ENCODE measurements around the gene ENSA. TPM values are rescaled to one million over a fixed set of nuclear protein-coding genes. Genes with fewer than 3 reads are reported as not detected.
"Not testable (repeated sequence)": the region's sequence is repeated elsewhere in the genome, so short reads cannot be mapped to it uniquely, and the experiment has no call there.

Gene ENSA
- total RNA-seq, 4 donors from 2014 or later: 122 to 224 (median 130) TPM

DNA sequence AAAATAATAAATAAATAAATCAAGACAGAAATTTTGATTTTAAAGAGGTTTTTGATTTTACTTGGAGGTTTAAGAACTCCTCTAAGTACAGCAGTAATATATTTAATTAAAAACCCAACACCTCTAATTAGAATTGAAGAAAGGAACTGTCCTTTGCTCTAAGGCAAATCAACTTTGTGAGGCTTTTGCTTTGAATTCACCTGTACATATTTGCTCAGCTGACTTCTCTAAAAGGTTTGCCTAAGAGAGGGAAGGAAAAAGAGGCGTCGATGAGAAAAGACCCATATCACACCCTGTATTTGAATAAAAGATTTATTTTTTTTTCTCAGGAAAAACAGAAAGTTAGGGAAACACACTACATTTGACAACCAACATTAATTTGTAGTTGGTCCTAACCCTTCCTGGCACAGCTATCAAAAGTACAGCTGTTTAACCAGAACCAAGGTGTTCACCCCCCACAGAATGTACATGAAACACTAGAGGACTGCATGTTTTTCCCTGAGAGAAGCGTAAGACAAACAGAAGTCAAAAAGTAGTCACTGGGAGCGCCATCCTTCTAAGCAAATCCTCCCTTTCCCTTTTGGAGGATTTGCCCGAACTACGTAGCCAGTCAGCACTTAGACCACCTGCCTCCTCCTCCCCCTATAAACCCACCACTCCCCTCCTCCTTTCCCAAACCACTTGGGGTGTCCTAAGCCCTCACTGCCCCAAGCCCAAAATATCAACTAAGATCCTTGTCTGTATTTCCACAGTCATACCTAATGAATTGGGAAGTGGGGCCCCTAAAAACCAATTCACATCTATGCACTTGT lies 54.9 kb downstream of the ENSA start:
- Histone ChIP-seq H3K36me3 (no peaks in the 10 kb centered on the region), H3K4me1 (peaks cover 17 to 22% of the 10 kb centered on the region in 2 donors), H3K4me3 (peak overlapping the region; percentile 23 to 99), H3K27ac (peak overlapping the region; percentile 99), H3K9me3 (no peaks in the 10 kb centered on the region), H3K27me3 (no peaks in the 10 kb centered on the region)
- no peak for DNase-seq
- TF ChIP-seq POLR2A (IDR thresholded peaks at IDR 0.05): no peak
- TF ChIP-seq, protein P1, sequence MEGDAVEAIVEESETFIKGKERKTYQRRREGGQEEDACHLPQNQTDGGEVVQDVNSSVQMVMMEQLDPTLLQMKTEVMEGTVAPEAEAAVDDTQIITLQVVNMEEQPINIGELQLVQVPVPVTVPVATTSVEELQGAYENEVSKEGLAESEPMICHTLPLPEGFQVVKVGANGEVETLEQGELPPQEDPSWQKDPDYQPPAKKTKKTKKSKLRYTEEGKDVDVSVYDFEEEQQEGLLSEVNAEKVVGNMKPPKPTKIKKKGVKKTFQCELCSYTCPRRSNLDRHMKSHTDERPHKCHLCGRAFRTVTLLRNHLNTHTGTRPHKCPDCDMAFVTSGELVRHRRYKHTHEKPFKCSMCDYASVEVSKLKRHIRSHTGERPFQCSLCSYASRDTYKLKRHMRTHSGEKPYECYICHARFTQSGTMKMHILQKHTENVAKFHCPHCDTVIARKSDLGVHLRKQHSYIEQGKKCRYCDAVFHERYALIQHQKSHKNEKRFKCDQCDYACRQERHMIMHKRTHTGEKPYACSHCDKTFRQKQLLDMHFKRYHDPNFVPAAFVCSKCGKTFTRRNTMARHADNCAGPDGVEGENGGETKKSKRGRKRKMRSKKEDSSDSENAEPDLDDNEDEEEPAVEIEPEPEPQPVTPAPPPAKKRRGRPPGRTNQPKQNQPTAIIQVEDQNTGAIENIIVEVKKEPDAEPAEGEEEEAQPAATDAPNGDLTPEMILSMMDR (IDR thresholded peaks at IDR 0.05): no peak
- intact Hi-C loops (cut with DNase I; ENCODE audit: low total_unique reads): no loop called here

DNA sequence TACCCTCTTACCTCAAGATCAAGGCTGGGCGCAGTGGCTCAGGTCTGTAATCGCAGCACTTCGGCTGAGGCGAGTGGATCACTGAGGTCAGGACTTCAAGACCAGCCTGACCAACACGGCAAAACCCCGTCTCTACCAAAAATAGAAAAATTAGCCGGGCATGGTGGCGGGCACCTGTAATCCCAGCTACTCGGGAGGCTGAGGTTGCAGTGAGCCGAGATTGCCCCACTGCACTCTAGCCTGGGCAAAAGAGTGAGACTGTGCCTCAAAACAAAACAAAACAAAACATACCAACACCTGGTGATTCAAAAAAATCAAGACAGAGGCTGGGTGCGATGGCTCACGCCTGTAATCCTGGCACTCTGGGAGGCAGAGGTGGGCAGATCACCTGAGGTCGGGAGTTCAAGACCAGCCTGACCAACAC lies 55.8 kb downstream of the ENSA start:
- H3K9me3 ChIP-seq; DNase-seq; intact Hi-C loops (cut with DNase I; ENCODE audit: low total_unique reads); H3K4me3 ChIP-seq; H3K36me3 ChIP-seq; H3K27me3 ChIP-seq: not testable (repeated sequence)
- peaks cover 18 to 22% of the 10 kb centered on the region in 2 donors for H3K4me1 ChIP-seq
- H3K27ac ChIP-seq: peak overlapping the region; percentile 99

DNA sequence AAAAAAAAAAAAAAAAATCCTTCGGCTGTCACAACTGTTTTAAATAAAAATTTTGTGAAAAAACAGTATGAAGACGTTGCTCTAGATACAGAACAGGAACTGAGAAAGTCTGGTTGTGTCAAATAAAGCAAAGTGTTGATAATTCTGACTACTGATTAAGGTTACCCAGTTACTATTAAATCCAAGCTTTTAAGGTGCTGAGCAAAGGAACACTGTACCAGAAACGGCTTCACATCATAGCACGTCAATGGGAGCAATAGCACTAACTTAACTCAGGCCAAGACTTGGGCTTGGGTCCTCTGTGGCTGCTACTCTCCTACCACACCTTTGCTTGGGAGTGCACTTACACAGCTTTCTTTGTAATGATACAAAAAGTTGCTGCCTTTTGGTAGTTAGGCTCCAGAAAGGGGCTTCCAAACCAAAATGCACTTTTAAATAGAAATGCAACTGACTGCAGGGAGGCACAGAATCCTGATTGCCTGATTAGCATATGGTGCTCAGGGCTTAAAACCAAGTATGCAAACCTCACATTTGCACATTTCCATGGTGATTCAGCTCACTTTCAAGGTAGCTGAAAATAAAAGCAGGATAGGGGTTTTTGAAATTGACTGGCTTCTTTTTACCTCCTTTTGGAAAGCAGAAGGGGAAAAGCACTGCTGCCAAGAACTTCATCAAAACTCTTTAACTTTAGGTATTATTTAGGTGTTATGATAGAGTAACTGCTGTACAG lies 56.3 kb downstream of the ENSA start:
- Histone ChIP-seq H3K36me3 (no peaks in the 10 kb centered on the region), H3K4me3 (no peak overlapping the region), H3K27me3 (no peaks in the 10 kb centered on the region), H3K27ac (peak overlapping the region; percentile 99), H3K4me1 (peaks cover 18 to 22% of the 10 kb centered on the region in 2 donors), H3K9me3 (no peaks in the 10 kb centered on the region)
- no peak for TF ChIP-seq POLR2A (IDR thresholded peaks at IDR 0.05)
- TF ChIP-seq, protein P1 (IDR thresholded peaks at IDR 0.05): no peak
- no peak for DNase-seq
- intact Hi-C loops (cut with DNase I; ENCODE audit: low total_unique reads): no loop called here

Small RNA genes lying within 50 kb of the gene (small RNA-seq; reads per million reads assigned to genes)
- gene RF00015 (not detected), gene RF00561 (not detected)

Other genes starting within 250 kb of the ENSA start
- gene TARS2, start 142.2 kb downstream of the ENSA start, total RNA-seq: 10 to 100 TPM in 2 of 4 donors, 1 to 10 TPM in 2; 4.6 to 22.6 (median 10.2) TPM
- 10 to 100 TPM in 2 of 4 donors, 1 to 10 TPM in 2; 1.5 to 38.5 (median 9.5) TPM for gene ECM1, start 121.5 kb downstream of the ENSA start, total RNA-seq
- gene FALEC, start 113.9 kb downstream of the ENSA start, total RNA-seq: 1 to 10 TPM in 1 of 4 donors, under 1 TPM in 1, not detected in 2; 0.88 to 1.0 TPM
- gene ADAMTSL4, start 80.2 kb downstream of the ENSA start, total RNA-seq: 100 to 1,000 TPM in 1 of 4 donors, 10 to 100 TPM in 3; 15.9 to 133 (median 35.4) TPM
- 100 to 1,000 TPM; 125 to 266 (median 207) TPM for gene MCL1, start 50.0 kb downstream of the ENSA start, total RNA-seq
- gene GOLPH3L, start 67.5 kb upstream of the ENSA start, total RNA-seq: 10 to 100 TPM; 10.6 to 31.5 (median 21.3) TPM
- under 1 TPM in 1 of 4 donors, not detected in 3; 0.62 TPM for gene HORMAD1, start 91.3 kb upstream of the ENSA start, total RNA-seq
- gene CTSS, start 136.2 kb upstream of the ENSA start, total RNA-seq: 10 to 100 TPM in 3 of 4 donors, 1 to 10 TPM in 1; 5.9 to 26.7 (median 16.5) TPM
- 100 to 1,000 TPM in 3 of 4 donors, 10 to 100 TPM in 1; 83.5 to 168 (median 114) TPM for gene CTSK, start 178.6 kb upstream of the ENSA start, total RNA-seq
- gene ARNT, start 247.0 kb upstream of the ENSA start, total RNA-seq: 10 to 100 TPM; 28.9 to 86.1 (median 59.1) TPM